WTC11 (cell line): ENCODE data around the gene GPLD1. TPM values are rescaled to one million over a fixed set of nuclear protein-coding genes. Genes with fewer than 3 reads are reported as not detected.

Experiments used
- ATAC-seq: fragments of 200-7000 bp; cut with Tn5 transposase; 2 replicates; pipeline ENCODE4 v1.10.0; 2021; ENCODE audit warnings: mild to moderate bottlenecking, moderate library complexity
- CTCF ChIA-PET: fragments of 300-600 bp; sonication (Branson Sonifier 250); formaldehyde crosslinking; loops from one replicate; lab custom pipeline; 2021; ENCODE audit warnings: antibody characterized with exemption; lab: Charles Lee
- POLR2A ChIA-PET: fragments of 350-600 bp; sonication (Branson Sonifier 250); formaldehyde crosslinking; loops from one replicate; lab custom pipeline; 2021; ENCODE audit warnings: antibody characterized with exemption; lab: Charles Lee
- DNase-seq: peaks from one replicate; pipeline ENCODE4 v3.0.0; 2021; ENCODE audit warnings: low spot score
- H3K27ac Mint-ChIP-seq: 2 replicates; pipeline ENCODE4 v1.8.0; 2021; ENCODE audit warnings: mixed read lengths
- H3K27me3 Mint-ChIP-seq: 2 replicates; pipeline ENCODE4 v1.8.0; 2021; ENCODE audit warnings: low read depth, mild to moderate bottlenecking, moderate library complexity, mixed read lengths
- H3K36me3 Mint-ChIP-seq: 2 replicates; pipeline ENCODE4 v1.8.0; 2021; ENCODE audit warnings: mixed read lengths
- H3K4me1 Mint-ChIP-seq: 2 replicates; pipeline ENCODE4 v1.8.0; 2022; ENCODE audit warnings: mixed read lengths
- H3K4me3 Mint-ChIP-seq: 2 replicates; pipeline ENCODE4 v1.8.0; 2021; ENCODE audit warnings: mild to moderate bottlenecking, moderate library complexity, mixed read lengths
- H3K9me3 Mint-ChIP-seq: 2 replicates; pipeline ENCODE4 v1.8.0; 2021; ENCODE audit warnings: mixed read lengths
- ARID4B ChIP-seq: sonication (generic); formaldehyde crosslinking; IDR thresholded peaks from 2 replicates; pipeline ENCODE4 v1.8.0; 2023; ENCODE audit warnings: missing genetic modification reagents, mild to moderate bottlenecking, borderline replicate concordance
- E2F1 ChIP-seq: sonication (generic); formaldehyde crosslinking; IDR thresholded peaks from 2 replicates; pipeline ENCODE4 v1.8.0; 2022; ENCODE audit warnings: mild to moderate bottlenecking, missing genetic modification reagents
- FOXP4 ChIP-seq: sonication (generic); formaldehyde crosslinking; IDR thresholded peaks from 2 replicates; pipeline ENCODE4 v1.8.0; 2022; ENCODE audit warnings: mild to moderate bottlenecking, missing genetic modification reagents
- JUN ChIP-seq: sonication (generic); formaldehyde crosslinking; IDR thresholded peaks from 2 replicates; pipeline ENCODE4 v1.8.0; 2023; ENCODE audit warnings: mild to moderate bottlenecking, missing genetic modification reagents
- NR1H2 ChIP-seq: sonication (generic); formaldehyde crosslinking; IDR thresholded peaks from 2 replicates; pipeline ENCODE4 v1.9.0; 2021; ENCODE audit warnings: mild to moderate bottlenecking, moderate library complexity, missing genetic modification reagents
- NR2C2 ChIP-seq: sonication (generic); formaldehyde crosslinking; IDR thresholded peaks from 2 replicates; pipeline ENCODE4 v1.8.0; 2022; ENCODE audit warnings: mild to moderate bottlenecking, missing genetic modification reagents
- PRDM15 ChIP-seq: sonication (generic); formaldehyde crosslinking; IDR thresholded peaks from 2 replicates; pipeline ENCODE4 v1.8.0; 2022; ENCODE audit warnings: missing genetic modification reagents
- PRRX2 ChIP-seq: fragments of 250-450 bp; sonication (Bioruptor Pico); IDR thresholded peaks from 2 replicates; pipeline ENCODE4 v1.8.0; 2021; ENCODE audit warnings: mild to moderate bottlenecking
- USF2 ChIP-seq: sonication (generic); formaldehyde crosslinking; IDR thresholded peaks from 2 replicates; pipeline ENCODE4 v1.8.1; 2023; ENCODE audit warnings: mild to moderate bottlenecking, missing genetic modification reagents, moderate library complexity
- ZBTB21 ChIP-seq: sonication (generic); formaldehyde crosslinking; IDR thresholded peaks from 2 replicates; pipeline ENCODE4 v1.8.1; 2023; ENCODE audit warnings: mild to moderate bottlenecking, missing genetic modification reagents, borderline replicate concordance
- ZNF423 ChIP-seq: fragments of 250-450 bp; sonication (Bioruptor Pico); IDR thresholded peaks from 2 replicates; pipeline ENCODE4 v2.1.2; 2022; ENCODE audit warnings: mild to moderate bottlenecking, moderate library complexity
- total RNA-seq: library from RNA; stranded (reverse); gene quantifications from 3 replicates; pipeline ENCODE4 v1.2.3, GENCODE V29; 2021
- TF ChIP-seq, protein P1 (sequence below): sonication (generic); formaldehyde crosslinking; conservative IDR thresholded peaks from 2 replicates; pipeline ENCODE4 v1.8.1; 2023; ENCODE audit warnings: mild to moderate bottlenecking, low read depth, missing genetic modification reagents, moderate library complexity
- TF ChIP-seq, protein P2 (sequence below): fragments of 250-450 bp; sonication (Bioruptor Pico); IDR thresholded peaks from 2 replicates; pipeline ENCODE4 v1.9.0; 2021; ENCODE audit warnings: mild to moderate bottlenecking
- TF ChIP-seq, protein P3 (sequence below): fragments of 250-450 bp; sonication (Bioruptor Pico); IDR thresholded peaks from 2 replicates; pipeline ENCODE4 v1.9.0; 2021; ENCODE audit warnings: moderate library complexity, mild to moderate bottlenecking, inconsistent platforms, borderline replicate concordance

The GPLD1 gene
- total RNA-seq, 1 experiment from 2014 or later = 8.4 TPM

DNA sequence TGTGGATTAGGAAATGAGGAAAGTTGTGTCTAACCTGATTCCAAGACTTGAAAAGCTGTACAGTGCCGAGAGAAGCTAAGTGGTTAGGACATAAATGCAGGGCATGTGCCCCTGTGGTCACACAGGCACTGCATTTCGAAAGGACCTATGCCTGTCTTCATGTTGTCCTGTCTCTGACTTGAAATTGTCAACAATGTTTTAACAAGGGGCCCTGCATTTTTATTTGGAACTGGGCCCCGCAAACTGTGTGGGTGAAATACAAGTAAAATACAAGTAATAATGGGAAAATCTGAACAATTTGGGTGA is 47.8 kb downstream of the GPLD1 start:
- ChIA-PET POLR2A (no interaction called here), CTCF (interaction anchor here (0.6 to 1.2 kb wide), 3 partner anchors 11 to 110 kb away, joined by 3 to 5 read pairs (median 4); no protein-coding TSS in a partner anchor)
- ATAC-seq = no peak
- Mint-ChIP-seq H3K27me3 (no peaks in the 10 kb centered on the region), H3K36me3 (peaks cover 2% of the 10 kb centered on the region; the same call in 1 of the 2 replicates)
- DNase-seq = no peak
- TF ChIP-seq ZBTB21 (CRISPR knock-in tag) = no peak
- TF ChIP-seq ARID4B = no peak
- TF ChIP-seq FOXP4 = no peak
- TF ChIP-seq, all 79 proteins: peak for 0
- H3K4me3 Mint-ChIP-seq = no peak overlapping the region
- H3K27ac Mint-ChIP-seq = peak overlapping the region; percentile 29; the same call in 1 of the 2 replicates
- H3K9me3 Mint-ChIP-seq = no peaks in the 10 kb centered on the region
- peaks cover 8% of the 10 kb centered on the region for H3K4me1 Mint-ChIP-seq

DNA sequence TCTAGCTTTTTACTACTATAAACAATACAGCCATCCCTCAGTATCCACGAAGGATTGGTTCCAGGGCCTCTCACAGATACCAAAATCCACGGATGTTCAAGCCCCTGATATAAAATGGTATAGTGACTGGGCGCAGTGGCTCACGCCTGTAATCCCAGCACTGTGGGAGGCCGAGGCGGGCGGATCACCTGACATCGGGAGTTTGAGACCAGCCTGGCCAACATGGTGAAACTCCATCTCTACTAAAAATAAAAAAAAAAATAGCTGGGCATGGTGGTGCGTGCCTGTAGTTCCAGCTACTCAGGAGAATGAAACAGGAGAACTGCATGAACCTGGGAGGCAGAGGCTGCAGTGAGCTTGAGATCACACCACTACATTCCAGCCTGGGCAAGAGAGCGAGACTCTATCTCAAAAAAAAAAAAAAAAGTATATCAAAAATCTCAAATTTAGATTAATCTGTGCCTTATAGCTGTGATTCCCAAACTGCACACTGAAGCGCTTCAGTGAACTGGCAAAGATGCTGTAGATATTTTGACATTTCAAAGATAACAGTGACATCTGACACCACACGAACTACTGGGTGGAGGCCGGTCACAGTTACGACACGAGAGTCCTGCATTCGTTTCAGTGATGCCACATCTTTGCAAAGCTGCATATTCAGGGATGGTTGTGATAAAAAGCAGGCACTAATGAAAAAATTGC is 48.3 kb downstream of the GPLD1 start:
- H3K4me1 Mint-ChIP-seq = peaks cover 8% of the 10 kb centered on the region
- TF ChIP-seq NR2C2 (CRISPR knock-in tag) (no peak), JUN (CRISPR knock-in tag) (no peak), E2F1 (CRISPR knock-in tag) (no peak), USF2 (CRISPR knock-in tag) (no peak), NR1H2 (no peak), ZNF423 (CRISPR knock-in tag) (no peak), PRDM15 (CRISPR knock-in tag) (no peak), PRRX2 (CRISPR knock-in tag) (no peak)
- TF ChIP-seq, protein P1, sequence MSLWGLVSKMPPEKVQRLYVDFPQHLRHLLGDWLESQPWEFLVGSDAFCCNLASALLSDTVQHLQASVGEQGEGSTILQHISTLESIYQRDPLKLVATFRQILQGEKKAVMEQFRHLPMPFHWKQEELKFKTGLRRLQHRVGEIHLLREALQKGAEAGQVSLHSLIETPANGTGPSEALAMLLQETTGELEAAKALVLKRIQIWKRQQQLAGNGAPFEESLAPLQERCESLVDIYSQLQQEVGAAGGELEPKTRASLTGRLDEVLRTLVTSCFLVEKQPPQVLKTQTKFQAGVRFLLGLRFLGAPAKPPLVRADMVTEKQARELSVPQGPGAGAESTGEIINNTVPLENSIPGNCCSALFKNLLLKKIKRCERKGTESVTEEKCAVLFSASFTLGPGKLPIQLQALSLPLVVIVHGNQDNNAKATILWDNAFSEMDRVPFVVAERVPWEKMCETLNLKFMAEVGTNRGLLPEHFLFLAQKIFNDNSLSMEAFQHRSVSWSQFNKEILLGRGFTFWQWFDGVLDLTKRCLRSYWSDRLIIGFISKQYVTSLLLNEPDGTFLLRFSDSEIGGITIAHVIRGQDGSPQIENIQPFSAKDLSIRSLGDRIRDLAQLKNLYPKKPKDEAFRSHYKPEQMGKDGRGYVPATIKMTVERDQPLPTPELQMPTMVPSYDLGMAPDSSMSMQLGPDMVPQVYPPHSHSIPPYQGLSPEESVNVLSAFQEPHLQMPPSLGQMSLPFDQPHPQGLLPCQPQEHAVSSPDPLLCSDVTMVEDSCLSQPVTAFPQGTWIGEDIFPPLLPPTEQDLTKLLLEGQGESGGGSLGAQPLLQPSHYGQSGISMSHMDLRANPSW = no peak
- TF ChIP-seq, protein P2, sequence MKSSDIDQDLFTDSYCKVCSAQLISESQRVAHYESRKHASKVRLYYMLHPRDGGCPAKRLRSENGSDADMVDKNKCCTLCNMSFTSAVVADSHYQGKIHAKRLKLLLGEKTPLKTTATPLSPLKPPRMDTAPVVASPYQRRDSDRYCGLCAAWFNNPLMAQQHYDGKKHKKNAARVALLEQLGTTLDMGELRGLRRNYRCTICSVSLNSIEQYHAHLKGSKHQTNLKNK (CRISPR knock-in tag) = no peak
- TF ChIP-seq, protein P3, sequence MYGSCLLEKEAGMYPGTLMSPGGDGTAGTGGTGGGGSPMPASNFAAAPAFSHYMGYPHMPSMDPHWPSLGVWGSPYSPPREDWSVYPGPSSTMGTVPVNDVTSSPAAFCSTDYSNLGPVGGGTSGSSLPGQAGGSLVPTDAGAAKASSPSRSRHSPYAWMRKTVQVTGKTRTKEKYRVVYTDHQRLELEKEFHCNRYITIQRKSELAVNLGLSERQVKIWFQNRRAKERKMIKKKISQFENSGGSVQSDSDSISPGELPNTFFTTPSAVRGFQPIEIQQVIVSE (CRISPR knock-in tag) = no peak
- H3K4me3 Mint-ChIP-seq = no peak overlapping the region
- ChIA-PET POLR2A (no interaction called here), CTCF (interaction anchor here (1.2 kb wide), 1 partner anchor 10 kb away, joined by 4 read pairs; no protein-coding TSS in a partner anchor)
- H3K27me3 Mint-ChIP-seq = no peaks in the 10 kb centered on the region
- no peak for DNase-seq
- ATAC-seq = no peak
- H3K9me3 Mint-ChIP-seq = no peaks in the 10 kb centered on the region
- no peak overlapping the region for H3K27ac Mint-ChIP-seq
- peaks cover 2% of the 10 kb centered on the region; the same call in 1 of the 2 replicates for H3K36me3 Mint-ChIP-seq
